HCT116 (cell line): ENCODE measurements around the gene MAGI3. TPM values are rescaled to one million over a fixed set of nuclear protein-coding genes. Genes with fewer than 3 reads are reported as not detected.

ENCODE experiments used
- ATAC-seq: fragments of 200-7000 bp; cut with Tn5 transposase; 2 replicates; pipeline ENCODE4 v1.9.1; 2020; ENCODE audit warnings: mild to moderate bottlenecking, moderate library complexity
- BruUV-seq: library from RNA; stranded (reverse); fragments of 400-500 nt; replicated peaks from 2 replicates; lab custom pipeline; 2021; lab: Mats Ljungman, UMichigan
- CTCF ChIA-PET: fragments of 300-600 bp; sonication (Branson Sonifier 250); formaldehyde crosslinking; loops from one replicate; lab custom pipeline; 2021; ENCODE audit warnings: antibody characterized with exemption; lab: Charles Lee
- POLR2A ChIA-PET: fragments of 300-600, 350-600 bp; sonication (Branson Sonifier 250); formaldehyde crosslinking; loops from one replicate; lab custom pipeline; 2021; ENCODE audit warnings: antibody characterized with exemption; lab: Charles Lee
- RAD21 ChIA-PET, 2 experiments: fragments of 300-600 bp; sonication (Branson Sonifier 250); formaldehyde crosslinking; loops; one replicate each; lab custom pipeline; 2023; ENCODE audit warnings: low total read pairs in 2 of 2; ENCODE audit not compliant: uncharacterized antibody in 2 of 2, unreplicated experiment in 2 of 2, low non-redundant PET in 1 of 2; lab: Charles Lee
- DNase-seq: peaks from one replicate; pipeline ENCODE4 v3.0.0-alpha.2; 2010; ENCODE audit warnings: low read depth, low spot score
- H2AFZ ChIP-seq: fragments of 200-600 bp; shearing (Covaris generic), sonication (generic); 2 replicates; pipeline ENCODE4 v1.6.1; 2017; ENCODE audit warnings: low read depth, mixed run types, mixed read lengths, antibody characterized with exemption, low read length; ENCODE audit not compliant: poor library complexity, severe bottlenecking
- H3K27ac ChIP-seq: 2 replicates; pipeline ENCODE4 v1.5.1; 2012; ENCODE audit warnings: low read depth, low read length
- H3K27me3 ChIP-seq: fragments of 200-600 bp; sonication (generic); 2 replicates; pipeline ENCODE4 v1.6.1; 2016; ENCODE audit warnings: mixed run types, low read length, mixed read lengths; ENCODE audit not compliant: insufficient read depth
- H3K36me3 ChIP-seq, 2 experiments: fragments of 200-500 bp in 1 of 2; fragments of 200-600 bp in 1 of 2; sonication (Bioruptor generic) in 1 of 2; sonication (generic) in 1 of 2; 2 replicates each; pipeline versions ENCODE4 v1.5.1 to v1.6.1; 2014 to 2016; ENCODE audit warnings: low read length in 2 of 2, inconsistent platforms in 1 of 2, mixed read lengths in 1 of 2, mixed run types in 1 of 2; ENCODE audit not compliant: insufficient read depth in 2 of 2, control insufficient read depth in 1 of 2
- H3K4me1 ChIP-seq, 2 experiments: fragments of 200-600 bp in 1 of 2; sonication (generic) in 1 of 2; 2 replicates each; pipeline versions ENCODE4 v1.5.1 to v1.6.1; 2012 to 2017; ENCODE audit warnings: low read length in 2 of 2, inconsistent platforms in 1 of 2, mild to moderate bottlenecking in 1 of 2, mixed read lengths in 1 of 2, mixed run types in 1 of 2, moderate library complexity in 1 of 2; ENCODE audit not compliant: insufficient read depth in 2 of 2, control insufficient read depth in 1 of 2
- H3K4me2 ChIP-seq: fragments of 200-600 bp; sonication (generic); 2 replicates; pipeline ENCODE4 v1.6.1; 2017; ENCODE audit warnings: mixed run types, low read length, mixed read lengths
- H3K4me3 ChIP-seq, 2 experiments: fragments of 200-600 bp in 1 of 2; sonication (generic) in 1 of 2; replicated peaks in 1 of 2; 2 replicates each; pipeline ENCODE4 v1.5.1; 2011 to 2016; ENCODE audit warnings: low read length in 2 of 2, control low read depth in 1 of 2, low read depth in 1 of 2, mild to moderate bottlenecking in 1 of 2, mixed read lengths in 1 of 2, mixed run types in 1 of 2
- H3K79me2 ChIP-seq: fragments of 200-600 bp; sonication (generic); 2 replicates; pipeline ENCODE4 v1.6.1; 2017; ENCODE audit warnings: mild to moderate bottlenecking, mixed run types, low read length, moderate library complexity, mixed read lengths; ENCODE audit not compliant: insufficient read depth
- H3K9ac ChIP-seq: fragments of 200-600 bp; sonication (generic); 2 replicates; pipeline ENCODE4 v1.6.1; 2016; ENCODE audit warnings: low read length, mixed read lengths
- H3K9me2 ChIP-seq: fragments of 200-600 bp; sonication (generic), shearing (Covaris generic); 2 replicates; pipeline ENCODE4 v1.6.1; 2017; ENCODE audit warnings: mixed run types, mild to moderate bottlenecking, moderate library complexity; ENCODE audit not compliant: insufficient read depth
- H3K9me3 ChIP-seq, 2 experiments: fragments of 200-500 bp in 1 of 2; fragments of 200-600 bp in 1 of 2; sonication (Bioruptor generic) in 1 of 2; sonication (generic) in 1 of 2; 2 replicates each; pipeline ENCODE4 v1.6.1; 2014 to 2017; ENCODE audit warnings: low read length in 2 of 2, mixed read lengths in 2 of 2, inconsistent platforms in 1 of 2, low read depth in 1 of 2, mild to moderate bottlenecking in 1 of 2, mixed run types in 1 of 2, moderate library complexity in 1 of 2; ENCODE audit not compliant: control insufficient read depth in 1 of 2, insufficient read depth in 1 of 2
- H4K20me1 ChIP-seq: fragments of 200-600 bp; sonication (generic), shearing (Covaris generic); 2 replicates; pipeline ENCODE4 v1.6.1; 2017; ENCODE audit warnings: mixed run types, mild to moderate bottlenecking, moderate library complexity; ENCODE audit not compliant: insufficient read depth
- CBX3 ChIP-seq: IDR thresholded peaks from 2 replicates; pipeline ENCODE4 v1.6.1; 2012; ENCODE audit warnings: low read depth
- EZH2phosphoT487 ChIP-seq: fragments of 200-600 bp; IDR thresholded peaks from 2 replicates; pipeline ENCODE4 v1.6.1; 2018; ENCODE audit warnings: antibody characterized with exemption, borderline replicate concordance
- JUND ChIP-seq: IDR thresholded peaks from 2 replicates; pipeline ENCODE4 v1.6.1; 2012
- POLR2AphosphoS5 ChIP-seq: IDR thresholded peaks from 2 replicates; pipeline ENCODE4 v1.6.1; 2011; ENCODE audit warnings: mild to moderate bottlenecking, low read depth, low read length, moderate library complexity
- RAD21 ChIP-seq: IDR thresholded peaks from 2 replicates; pipeline ENCODE4 v1.6.1; 2012; ENCODE audit warnings: low read depth, mild to moderate bottlenecking
- SIN3A ChIP-seq: IDR thresholded peaks from 2 replicates; pipeline ENCODE4 v1.6.1; 2012; ENCODE audit warnings: low read depth
- YY1 ChIP-seq: IDR thresholded peaks from 2 replicates; pipeline ENCODE4 v1.6.1; 2011; ENCODE audit warnings: low read length, low read depth, moderate library complexity, mild to moderate bottlenecking; ENCODE audit not compliant: insufficient replicate concordance; ENCODE audit errors: extremely low read depth
- ZFX ChIP-seq: fragments of 450-650 bp; IDR thresholded peaks from 2 replicates; pipeline ENCODE4 v1.6.1; 2017
- intact Hi-C: fragments of 100-400 bp; cut with micrococcal nuclease; formaldehyde crosslinking; loops from 2 replicates; pipeline ENCODE4 v1.10.0; 2022
- total RNA-seq: library from RNA; stranded (reverse); gene quantifications from one replicate; pipeline ENCODE4 v1.2.1, GENCODE V29; 2021; ENCODE audit not compliant: unreplicated experiment
- TF ChIP-seq, protein P1 (sequence below): IDR thresholded peaks from 2 replicates; pipeline ENCODE4 v1.6.1; 2012
- TF ChIP-seq, protein P2 (sequence below), 3 experiments: fragments of 200-600 bp in 1 of 3; sonication (generic) in 1 of 3; IDR thresholded peaks in 2 of 3; conservative IDR thresholded peaks in 1 of 3; 2 replicates each; pipeline ENCODE4 v1.5.1; 2012 to 2017; ENCODE audit warnings: low read depth in 2 of 3, low read length in 2 of 3, antibody characterized with exemption in 1 of 3, borderline replicate concordance in 1 of 3, control low read depth in 1 of 3, mild to moderate bottlenecking in 1 of 3, mixed read lengths in 1 of 3, mixed run types in 1 of 3, moderate library complexity in 1 of 3; ENCODE audit not compliant: insufficient read depth in 1 of 3

Gene MAGI3
- total RNA-seq, 1 experiment from 2014 or later: 11.8 TPM

DNA sequence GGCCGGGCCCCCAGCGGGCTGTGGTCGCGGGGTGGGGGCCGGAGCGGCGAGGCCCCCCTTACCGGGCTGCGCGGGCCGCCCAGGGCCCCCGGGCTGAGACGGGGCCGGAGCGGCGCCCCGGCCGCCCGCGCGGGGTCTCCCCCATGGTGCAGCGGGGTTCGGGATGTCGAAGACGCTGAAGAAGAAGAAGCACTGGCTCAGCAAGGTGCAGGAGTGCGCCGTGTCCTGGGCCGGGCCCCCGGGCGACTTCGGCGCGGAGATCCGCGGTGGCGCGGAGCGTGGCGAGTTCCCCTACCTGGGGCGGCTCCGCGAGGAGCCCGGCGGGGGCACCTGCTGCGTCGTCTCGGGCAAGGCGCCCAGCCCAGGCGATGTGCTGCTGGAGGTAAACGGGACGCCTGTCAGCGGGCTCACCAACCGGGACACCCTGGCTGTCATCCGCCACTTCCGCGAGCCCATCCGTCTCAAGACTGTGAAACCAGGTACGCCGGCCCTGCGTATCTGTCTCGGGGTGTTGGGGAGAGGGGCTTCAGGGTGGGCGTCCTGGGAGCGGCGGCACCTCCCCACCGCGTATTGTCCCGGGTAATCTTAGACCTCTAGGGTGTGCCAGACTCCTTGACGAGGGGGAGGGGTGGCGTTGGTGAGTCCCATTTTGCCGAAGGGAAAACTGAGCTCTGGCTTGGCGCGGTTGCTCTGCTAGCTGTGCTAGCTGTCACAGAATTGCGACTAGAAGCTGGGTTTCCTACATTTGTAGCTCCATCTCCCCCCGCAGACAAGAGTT lies 745 bp downstream of the MAGI3 start:
- DNase-seq: no peak
- Histone ChIP-seq H3K36me3 (no peaks in the 10 kb centered on the region), H3K9me2 (no peaks in the 10 kb centered on the region), H3K4me3 (peak overlapping the region; percentile 76 to 78), H3K9ac (peak overlapping the region; percentile 72)
- POLR2A ChIA-PET: interaction anchor here (1.3 kb wide), 1 partner anchor 8 kb away, joined by 6 read pairs; no protein-coding TSS in a partner anchor
- TF ChIP-seq EZH2phosphoT487: no peak
- peak; percentile 6 for TF ChIP-seq YY1
- TF ChIP-seq RAD21: no peak
- peak; percentile 1; the same call in 1 of the 2 replicates for TF ChIP-seq SIN3A
- 0 out of 2 replicates have a peak, but pooled peaks have one; percentile 29 for TF ChIP-seq ZFX
- peak; percentile 17; the same call in 1 of the 2 replicates for TF ChIP-seq POLR2AphosphoS5
- TF ChIP-seq CBX3: peak; percentile 55; the same call in 1 of the 2 replicates
- TF ChIP-seq, protein P1, sequence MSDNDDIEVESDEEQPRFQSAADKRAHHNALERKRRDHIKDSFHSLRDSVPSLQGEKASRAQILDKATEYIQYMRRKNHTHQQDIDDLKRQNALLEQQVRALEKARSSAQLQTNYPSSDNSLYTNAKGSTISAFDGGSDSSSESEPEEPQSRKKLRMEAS: peak; percentile 18; the same call in 1 of the 2 replicates
- TF ChIP-seq, protein P2, sequence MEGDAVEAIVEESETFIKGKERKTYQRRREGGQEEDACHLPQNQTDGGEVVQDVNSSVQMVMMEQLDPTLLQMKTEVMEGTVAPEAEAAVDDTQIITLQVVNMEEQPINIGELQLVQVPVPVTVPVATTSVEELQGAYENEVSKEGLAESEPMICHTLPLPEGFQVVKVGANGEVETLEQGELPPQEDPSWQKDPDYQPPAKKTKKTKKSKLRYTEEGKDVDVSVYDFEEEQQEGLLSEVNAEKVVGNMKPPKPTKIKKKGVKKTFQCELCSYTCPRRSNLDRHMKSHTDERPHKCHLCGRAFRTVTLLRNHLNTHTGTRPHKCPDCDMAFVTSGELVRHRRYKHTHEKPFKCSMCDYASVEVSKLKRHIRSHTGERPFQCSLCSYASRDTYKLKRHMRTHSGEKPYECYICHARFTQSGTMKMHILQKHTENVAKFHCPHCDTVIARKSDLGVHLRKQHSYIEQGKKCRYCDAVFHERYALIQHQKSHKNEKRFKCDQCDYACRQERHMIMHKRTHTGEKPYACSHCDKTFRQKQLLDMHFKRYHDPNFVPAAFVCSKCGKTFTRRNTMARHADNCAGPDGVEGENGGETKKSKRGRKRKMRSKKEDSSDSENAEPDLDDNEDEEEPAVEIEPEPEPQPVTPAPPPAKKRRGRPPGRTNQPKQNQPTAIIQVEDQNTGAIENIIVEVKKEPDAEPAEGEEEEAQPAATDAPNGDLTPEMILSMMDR (IDR thresholded peaks at IDR 0.05 in 2 of 3, conservative IDR thresholded peaks at IDR 0.05 in 1 of 3; ENCODE audit: borderline replicate concordance in 1 of 3, insufficient read depth in 1 of 3, low read depth in 2 of 3, low read length in 2 of 3): peak; percentile 4 to 13 (median 5); a peak in 1 of 6 replicates
- TF ChIP-seq JUND: no peak
- TF ChIP-seq, all 23 proteins: peak for 7
- no TSS peak for BruUV-seq
- no peaks in the 10 kb centered on the region for H3K27me3 ChIP-seq
- no peaks in the 10 kb centered on the region for H3K9me3 ChIP-seq
- no peaks in the 10 kb centered on the region for H4K20me1 ChIP-seq
- H3K27ac ChIP-seq: peak overlapping the region; percentile 76
- ChIA-PET CTCF (interaction anchor here (1.0 kb wide), 1 partner anchor 318 kb away, joined by 4 read pairs; the partner anchor contains the start of gene LRIG2), RAD21 (no interaction called here)
- no peak overlapping the region for H2AFZ ChIP-seq
- H3K79me2 ChIP-seq: peaks cover 47% of the 10 kb centered on the region
- ATAC-seq: peak; percentile 23
- peak overlapping the region; percentile 89 for H3K4me2 ChIP-seq
- intact Hi-C loops: no loop called here
- H3K4me1 ChIP-seq: peaks cover 15 to 46% of the 10 kb centered on the region in 2 experiments
